ENCODE measurements around the gene RSAD1.

RSAD1 gene

GRCh38 chr17:50519141-50519834 lies 40.6 kb downstream of the RSAD1 start:
- no peak for DNase-seq (ENCODE audit: low spot score)

DNA sequence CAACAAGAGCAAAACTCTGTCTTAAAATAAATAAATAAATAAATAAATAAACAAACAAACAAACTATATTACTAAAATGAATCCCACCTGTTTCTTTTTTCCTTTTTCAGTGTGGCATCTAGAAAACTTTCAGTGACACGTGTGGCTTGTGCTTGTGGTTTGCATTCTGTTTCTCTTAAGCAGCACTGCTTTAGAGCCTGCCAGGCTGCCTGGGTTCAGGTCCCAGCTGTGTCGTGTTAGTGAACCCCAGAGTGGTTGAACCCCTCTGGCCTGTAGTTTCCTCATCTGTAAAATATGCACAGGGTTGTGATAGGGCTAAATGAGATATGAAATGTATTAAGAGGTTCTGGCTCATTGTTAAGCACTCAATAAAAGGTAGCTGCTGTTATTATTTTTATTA lies 41.8 kb downstream of the RSAD1 start:
- DNase-seq (ENCODE audit: low spot score), result no peak

DNA sequence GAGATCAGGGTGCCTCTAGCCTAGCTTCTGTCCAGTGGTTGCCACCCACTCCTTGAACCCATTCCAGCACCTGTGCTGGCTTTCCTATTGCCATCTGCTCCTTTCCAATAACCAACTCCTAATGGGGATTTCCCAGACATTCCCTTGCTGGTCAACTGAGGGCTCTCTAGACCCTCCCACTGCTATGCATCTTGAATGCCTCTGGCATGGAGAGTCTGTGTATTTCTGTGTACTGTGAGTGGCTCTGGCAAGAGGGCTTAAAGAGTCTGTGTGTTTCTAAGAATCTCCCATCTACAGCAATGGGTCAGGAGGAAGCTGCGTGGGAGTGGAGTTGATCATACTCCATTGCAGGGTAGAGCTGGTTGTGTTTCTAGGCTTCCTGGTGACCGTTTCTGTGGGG lies 42.9 kb downstream of the RSAD1 start:
- no peak for DNase-seq (ENCODE audit: low spot score)

DNA sequence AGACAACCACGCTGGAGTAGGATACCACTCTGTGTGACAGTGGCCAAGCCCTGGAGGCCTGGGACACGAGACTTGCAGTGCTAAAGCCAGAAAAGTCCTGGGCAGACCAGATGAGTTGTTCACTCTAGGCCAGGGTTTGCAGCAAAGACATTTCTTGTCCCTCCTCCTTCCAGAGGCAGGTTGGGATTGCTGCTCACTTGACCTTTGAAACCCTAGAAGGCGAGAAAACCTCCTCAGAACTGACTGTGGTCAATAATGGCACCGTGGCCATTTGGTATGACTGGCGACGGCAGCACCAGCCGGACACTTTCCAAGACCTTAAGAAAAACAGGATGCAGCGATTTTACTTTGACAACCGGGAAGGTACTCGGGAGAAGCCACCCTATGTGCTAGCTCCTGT lies 44.1 kb downstream of the RSAD1 start:
- no peak for DNase-seq (ENCODE audit: low spot score)

GRCh38 chr17:50523208-50523607 lies 44.5 kb downstream of the RSAD1 start:
- DNase-seq (ENCODE audit: low spot score), result no peak

- DNase-seq (ENCODE audit: low spot score), result no peak
These were observed 46.2 kb downstream of the RSAD1 start for GRCh38 chr17:50524838-50525237.

- no peak for DNase-seq (ENCODE audit: low spot score)
These were observed 48.6 kb downstream of the RSAD1 start for GRCh38 chr17:50527155-50527762.

DNA sequence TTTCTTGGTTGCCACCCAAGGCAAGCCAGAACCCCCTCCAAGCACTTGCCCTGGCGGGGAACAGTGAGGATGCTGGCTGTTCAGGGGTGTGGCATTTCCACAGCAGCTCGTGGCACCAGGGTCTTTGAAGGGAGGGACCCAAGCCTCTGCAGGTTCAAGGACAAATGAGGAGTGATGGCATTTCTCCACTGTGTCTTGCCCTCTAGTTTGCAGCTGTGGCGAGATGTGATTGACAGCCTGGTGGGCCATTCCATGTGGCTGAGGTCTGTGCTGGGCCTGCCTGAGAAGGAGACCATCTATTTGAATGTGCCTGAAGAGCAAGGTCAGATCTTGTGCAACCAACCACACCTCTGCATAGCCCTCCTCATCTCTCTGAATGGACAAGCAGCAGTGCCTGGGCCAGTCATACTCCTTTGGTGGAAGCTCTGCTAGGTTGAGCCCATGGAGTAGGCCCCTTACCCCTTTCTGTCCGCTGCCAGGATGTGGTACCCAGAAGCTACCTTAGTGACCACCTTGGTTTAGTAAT lies 49.4 kb downstream of the RSAD1 start:
- DNase-seq (ENCODE audit: low spot score), result no peak

GRCh38 chr17:50529849-50530248 lies 51.2 kb downstream of the RSAD1 start:
- DNase-seq (ENCODE audit: low spot score), result no peak

- DNase-seq (ENCODE audit: low spot score), result no peak
These were observed 52.9 kb downstream of the RSAD1 start for GRCh38 chr17:50531428-50532025.

- no peak for DNase-seq (ENCODE audit: low spot score)
These were observed 53.9 kb downstream of the RSAD1 start, which contains the start of gene EPN3 for GRCh38 chr17:50532452-50533024. Gene EPN3, plus strand, starts transcription at chr17:50532735. Its CDS starts 3,822 bp downstream, at chr17:50536557.

DNA sequence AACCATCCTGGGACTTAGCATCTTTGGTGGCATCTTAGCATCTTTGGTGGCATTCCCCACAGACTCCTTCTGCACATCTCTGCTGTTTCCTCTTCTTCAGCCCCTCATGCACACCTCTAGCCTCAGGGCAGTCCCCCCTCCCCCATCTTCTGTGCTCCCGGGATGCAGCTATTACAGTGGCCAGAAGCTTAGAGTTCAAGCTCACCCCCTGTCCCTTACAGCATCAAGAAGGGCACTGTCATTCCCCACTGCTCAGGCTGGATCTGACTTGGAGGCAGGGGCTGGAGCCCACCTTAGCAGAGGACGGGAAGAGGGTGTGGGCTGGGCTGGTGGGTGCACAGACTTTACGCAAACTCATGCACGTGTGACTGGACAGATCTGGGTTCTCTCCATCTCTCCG lies 54.5 kb downstream of the RSAD1 start:
- no peak for DNase-seq (ENCODE audit: low spot score)

DNA sequence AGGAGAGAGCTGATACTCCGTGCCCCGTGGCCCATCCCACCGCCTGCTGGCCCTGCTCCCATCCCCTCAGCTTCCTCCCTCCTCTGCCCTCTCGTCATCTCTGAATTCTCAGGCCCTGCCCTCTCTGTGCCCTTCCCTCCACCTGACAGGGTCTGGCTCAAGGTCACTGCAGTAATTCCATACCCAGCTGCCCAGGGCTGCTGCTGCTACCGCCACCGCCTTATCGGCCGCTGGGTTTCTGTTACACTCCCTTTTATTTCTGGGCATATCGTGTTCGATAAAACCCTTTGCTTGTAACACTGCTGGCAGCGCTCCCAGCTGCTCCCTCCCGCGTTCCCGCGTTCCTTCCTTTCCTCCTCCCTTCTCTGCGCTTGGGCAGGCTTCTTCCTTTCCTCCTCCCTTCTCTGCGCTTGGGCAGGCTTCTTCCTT lies 55.1 kb downstream of the RSAD1 start:
- DNase-seq (ENCODE audit: low spot score), result peak; percentile 48

- DNase-seq (ENCODE audit: low spot score), result no peak
These were observed 55.7 kb downstream of the RSAD1 start for GRCh38 chr17:50534222-50534978.

DNA sequence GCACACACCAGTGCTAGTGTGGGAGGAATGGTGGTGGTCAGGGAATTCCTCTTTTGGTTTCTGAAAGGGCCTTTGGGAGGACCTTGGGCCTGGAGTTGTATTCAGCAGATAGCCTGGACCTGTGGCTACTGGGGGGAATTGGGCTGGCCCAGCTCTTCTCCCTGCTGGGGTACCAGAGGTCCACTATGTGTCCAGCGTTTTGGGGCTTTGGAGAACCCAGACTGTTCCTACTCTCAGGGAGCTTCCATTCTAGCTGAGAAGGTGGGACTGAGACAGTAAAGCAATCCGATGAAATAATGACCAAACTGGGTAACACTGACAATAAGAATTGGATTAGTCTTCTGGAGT lies 56.3 kb downstream of the RSAD1 start:
- DNase-seq (ENCODE audit: low spot score), result no peak

DNA sequence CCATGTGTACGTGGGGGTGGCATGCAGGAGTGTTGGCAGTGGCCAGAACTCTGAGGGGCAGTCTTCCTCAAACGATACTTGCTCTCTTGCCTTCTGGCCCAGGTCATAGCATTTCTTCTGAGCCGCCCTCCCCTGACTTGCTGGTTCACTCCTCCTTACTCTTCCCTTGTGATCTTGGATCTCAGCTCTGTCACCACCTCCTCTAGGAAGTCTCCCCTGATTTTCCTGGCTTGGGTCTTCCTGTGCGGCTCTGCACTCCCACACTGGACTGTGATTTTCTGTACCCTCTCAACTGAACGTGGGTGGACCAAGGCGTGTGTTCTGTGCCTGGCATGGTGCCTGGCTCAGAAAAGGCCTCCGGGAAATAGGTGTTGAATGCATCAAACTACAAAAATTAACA lies 56.7 kb downstream of the RSAD1 start:
- DNase-seq (ENCODE audit: low spot score), result no peak

All from Ammon's horn (tissue), 1 donor.